Measurements from ENCODE around the gene PRCC.

Gene PRCC

GRCh38 chr1:156795374-156795733 is 28.0 kb downstream of the PRCC start:
- DNase-seq (ENCODE audit: low read depth in 2 of 2, low spot score in 1 of 2): no peak

GRCh38 chr1:156795787-156796186 is 28.5 kb downstream of the PRCC start:
- no peak for DNase-seq (ENCODE audit: low read depth in 2 of 2, low spot score in 1 of 2)

- no peak for DNase-seq (ENCODE audit: low read depth in 2 of 2, low spot score in 1 of 2)
Observed at GRCh38 chr1:156796340-156797097, 29.2 kb downstream of the PRCC start.

GRCh38 chr1:156797212-156797871 is 30.0 kb downstream of the PRCC start:
- DNase-seq (ENCODE audit: low read depth in 2 of 2, low spot score in 1 of 2): no peak

GRCh38 chr1:156801409-156802121 is 34.2 kb downstream of the PRCC start:
- DNase-seq (ENCODE audit: low read depth in 2 of 2, low spot score in 1 of 2): no peak

- no peak for DNase-seq (ENCODE audit: low read depth in 2 of 2, low spot score in 1 of 2)
Observed at GRCh38 chr1:156802421-156802935, 35.1 kb downstream of the PRCC start.

- no peak for DNase-seq (ENCODE audit: low read depth in 2 of 2, low spot score in 1 of 2)
Observed at GRCh38 chr1:156803086-156803851, 35.9 kb downstream of the PRCC start.

GRCh38 chr1:156804026-156804425 is 36.7 kb downstream of the PRCC start:
- no peak for DNase-seq (ENCODE audit: low read depth in 2 of 2, low spot score in 1 of 2)

GRCh38 chr1:156804572-156805243 is 37.4 kb downstream of the PRCC start:
- no peak for DNase-seq (ENCODE audit: low read depth in 2 of 2, low spot score in 1 of 2)

- no peak for DNase-seq (ENCODE audit: low read depth in 2 of 2, low spot score in 1 of 2)
Observed at GRCh38 chr1:156805766-156806511, 38.6 kb downstream of the PRCC start.

- DNase-seq (ENCODE audit: low read depth in 2 of 2, low spot score in 1 of 2): no peak
Observed at GRCh38 chr1:156806512-156807440, 39.4 kb downstream of the PRCC start.

GRCh38 chr1:156807627-156808026 is 40.3 kb downstream of the PRCC start:
- DNase-seq (ENCODE audit: low read depth in 2 of 2, low spot score in 1 of 2): no peak

- DNase-seq (ENCODE audit: low read depth in 2 of 2, low spot score in 1 of 2): no peak
Observed at GRCh38 chr1:156808186-156809030, 41.1 kb downstream of the PRCC start.

GRCh38 chr1:156809281-156809680 is 41.9 kb downstream of the PRCC start:
- no peak for DNase-seq (ENCODE audit: low read depth in 2 of 2, low spot score in 1 of 2)

GRCh38 chr1:156809711-156810366 is 42.5 kb downstream of the PRCC start:
- no peak for DNase-seq (ENCODE audit: low read depth in 2 of 2, low spot score in 1 of 2)

GRCh38 chr1:156811168-156811567 is 43.8 kb downstream of the PRCC start:
- no peak for DNase-seq (ENCODE audit: low read depth in 2 of 2, low spot score in 1 of 2)

- DNase-seq (ENCODE audit: low read depth in 2 of 2, low spot score in 1 of 2): no peak
Observed at GRCh38 chr1:156812293-156812990, 45.1 kb downstream of the PRCC start.

Measured in stimulated activated CD8-positive, alpha-beta memory T cell treated with anti-CD3 and anti-CD28 coated beads, Interleukin-4, amount 100 ng/mL, for 1 hour (primary cell).